ENCODE data around the gene SARDH. TPM values are rescaled to one million over a fixed set of nuclear protein-coding genes. Genes with fewer than 3 reads are reported as not detected.
A peak's percentile ranks its signal among the peaks of the same experiment; 100 is the strongest.

The SARDH gene
- total RNA-seq, 4 donors from 2014 or later = 0.39 to 2.9 (median 0.59) TPM

GRCh38 chr9:133666387-133666786 is 71.8 kb downstream of the SARDH start:
- Histone ChIP-seq H3K27me3 (peaks cover 0 to 4% (median 2%) of the 10 kb centered on the region in 3 donors), H3K27ac (no peak overlapping the region), H3K4me3 (no peak overlapping the region), H3K36me3 (no peaks in the 10 kb centered on the region), H3K4me1 (no peaks in the 10 kb centered on the region), H3K9me3 (no peaks in the 10 kb centered on the region)
- intact Hi-C loops (cut with DNase I; ENCODE audit: low total_unique reads) = no loop called here
- DNase-seq (no peak), ATAC-seq (no peak)
- TF ChIP-seq CTCF (IDR thresholded peaks at IDR 0.05 in 4 of 5, conservative IDR thresholded peaks at IDR 0.05 in 1 of 5) (no peak), POLR2A (IDR thresholded peaks at IDR 0.05) (no peak)
- in situ Hi-C loops (cut with MboI; ENCODE audit: low sequenced_read_pairs in 4 of 4) = no loop called here

GRCh38 chr9:133665535-133665934 is 72.6 kb downstream of the SARDH start:
- Histone ChIP-seq H3K4me3 (no peak overlapping the region), H3K9me3 (no peaks in the 10 kb centered on the region), H3K27ac (no peak overlapping the region), H3K27me3 (peaks cover 0 to 8% (median 4%) of the 10 kb centered on the region in 3 donors), H3K4me1 (no peaks in the 10 kb centered on the region), H3K36me3 (no peaks in the 10 kb centered on the region)
- DNase-seq = no peak
- in situ Hi-C loops (cut with MboI; ENCODE audit: low sequenced_read_pairs in 4 of 4) = no loop called here
- intact Hi-C loops (cut with DNase I; ENCODE audit: low total_unique reads) = no loop called here
- TF ChIP-seq POLR2A (IDR thresholded peaks at IDR 0.05) = no peak
- TF ChIP-seq CTCF (IDR thresholded peaks at IDR 0.05 in 4 of 5, conservative IDR thresholded peaks at IDR 0.05 in 1 of 5) = no peak
- no peak for ATAC-seq

- Histone ChIP-seq H3K36me3 (no peaks in the 10 kb centered on the region), H3K4me3 (no peak overlapping the region), H3K27ac (no peak overlapping the region), H3K9me3 (no peaks in the 10 kb centered on the region), H3K4me1 (no peaks in the 10 kb centered on the region), H3K27me3 (peaks cover 0 to 8% (median 8%) of the 10 kb centered on the region in 3 donors)
- ATAC-seq (no peak), DNase-seq (no peak)
- intact Hi-C loops (cut with DNase I; ENCODE audit: low total_unique reads) (no loop called here), in situ Hi-C loops (cut with MboI; ENCODE audit: low sequenced_read_pairs in 4 of 4) (no loop called here)
- TF ChIP-seq POLR2A (IDR thresholded peaks at IDR 0.05) = no peak
Observed at GRCh38 chr9:133665096-133665495, 73.1 kb downstream of the SARDH start.

- intact Hi-C loops (cut with DNase I; ENCODE audit: low total_unique reads) = no loop called here
- Histone ChIP-seq H3K9me3 (no peaks in the 10 kb centered on the region), H3K36me3 (no peaks in the 10 kb centered on the region), H3K4me3 (no peak overlapping the region), H3K27me3 (peaks cover 6 to 15% (median 13%) of the 10 kb centered on the region in 3 donors), H3K4me1 (no peaks in the 10 kb centered on the region), H3K27ac (no peak overlapping the region)
- no peak for DNase-seq
- TF ChIP-seq CTCF (IDR thresholded peaks at IDR 0.05 in 4 of 5, conservative IDR thresholded peaks at IDR 0.05 in 1 of 5) = no peak
- no peak for TF ChIP-seq POLR2A (IDR thresholded peaks at IDR 0.05)
- no peak for ATAC-seq
- in situ Hi-C loops (cut with MboI; ENCODE audit: low sequenced_read_pairs in 4 of 4) = no loop called here
Observed at GRCh38 chr9:133664173-133665050, 73.7 kb downstream of the SARDH start.

GRCh38 chr9:133661846-133662540 is 76.2 kb downstream of the SARDH start:
- intact Hi-C loops (cut with DNase I; ENCODE audit: low total_unique reads) = no loop called here
- Histone ChIP-seq H3K27ac (no peak overlapping the region), H3K36me3 (no peaks in the 10 kb centered on the region), H3K9me3 (no peaks in the 10 kb centered on the region), H3K27me3 (peaks cover 27 to 29% (median 29%) of the 10 kb centered on the region in 3 donors), H3K4me1 (peaks cover 0 to 6% of the 10 kb centered on the region in 2 donors), H3K4me3 (no peak overlapping the region)
- TF ChIP-seq POLR2A (IDR thresholded peaks at IDR 0.05) (no peak), CTCF (IDR thresholded peaks at IDR 0.05 in 4 of 5, conservative IDR thresholded peaks at IDR 0.05 in 1 of 5) (no peak)
- in situ Hi-C loops (cut with MboI; ENCODE audit: low sequenced_read_pairs in 4 of 4) = no loop called here
- peak; percentile 8 to 36 for DNase-seq
- peak in 1 of 2 donors; percentile 19 for ATAC-seq
